Subcutaneous abdominal adipose tissue (tissue), 5 donors: ENCODE results near the gene NDUFB3.
A peak's percentile ranks its signal among the peaks of the same experiment; 100 is the strongest.

Experiments
- H3K27ac ChIP-seq: one replicate; pipeline ENCODE4 v1.7.0; 2013; ENCODE audit warnings: low read depth, mild to moderate bottlenecking, inconsistent platforms, low read length, moderate library complexity
- H3K27me3 ChIP-seq, 5 donors: one replicate each; pipeline ENCODE4 v1.7.0; 2013; ENCODE audit warnings: low read length in 5 of 5, inconsistent platforms in 1 of 5; ENCODE audit not compliant: control insufficient read depth in 5 of 5, insufficient read depth in 4 of 5
- H3K36me3 ChIP-seq, 5 donors: one replicate each; pipeline ENCODE4 v1.7.0; 2013; ENCODE audit warnings: low read length in 5 of 5; ENCODE audit not compliant: control insufficient read depth in 5 of 5, insufficient read depth in 5 of 5
- H3K4me1 ChIP-seq, 5 donors: one replicate each; pipeline ENCODE4 v1.7.0; 2013; ENCODE audit warnings: low read length in 5 of 5, mild to moderate bottlenecking in 3 of 5, moderate library complexity in 1 of 5; ENCODE audit not compliant: control insufficient read depth in 5 of 5, insufficient read depth in 5 of 5
- H3K4me3 ChIP-seq, 5 donors: one replicate each; pipeline ENCODE4 v1.7.0; 2013; ENCODE audit warnings: low read length in 5 of 5, low read depth in 1 of 5
- H3K9ac ChIP-seq, 5 donors: one replicate each; pipeline ENCODE4 v1.7.0; 2013; ENCODE audit warnings: low read length in 5 of 5, mild to moderate bottlenecking in 4 of 5, moderate library complexity in 3 of 5
- H3K9me3 ChIP-seq, 5 donors: one replicate each; pipeline ENCODE4 v1.7.0; 2013; ENCODE audit warnings: low read length in 5 of 5; ENCODE audit not compliant: control insufficient read depth in 5 of 5
- donor health status: healthy.
- donor health status: healthy.
- donor health status: healthy.
- donor health status: healthy.
- donor health status: healthy.

The NDUFB3 gene

DNA sequence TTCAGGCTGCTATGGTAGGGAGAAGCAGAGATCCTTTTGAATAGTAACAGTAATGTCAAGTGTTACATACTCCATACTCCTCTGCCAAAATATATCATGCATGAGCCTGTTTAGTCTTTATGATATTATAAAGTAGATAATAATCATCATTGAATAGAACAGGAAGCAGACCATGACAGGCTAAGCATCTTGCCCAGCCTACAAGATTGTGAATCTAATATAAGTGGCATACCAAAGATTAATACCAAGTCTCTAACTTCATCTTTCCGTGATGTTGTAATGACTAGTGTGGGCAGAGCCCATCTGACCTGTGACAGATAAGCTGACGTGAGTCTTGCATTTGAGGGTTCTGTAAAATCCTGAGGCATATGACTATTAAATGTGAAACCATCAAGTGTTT, 13.1 kb downstream of the NDUFB3 start:
- H3K36me3 ChIP-seq: peaks cover 8 to 38% (median 13%) of the 10 kb centered on the region in 5 donors
- no peak overlapping the region for H3K27ac ChIP-seq

DNA sequence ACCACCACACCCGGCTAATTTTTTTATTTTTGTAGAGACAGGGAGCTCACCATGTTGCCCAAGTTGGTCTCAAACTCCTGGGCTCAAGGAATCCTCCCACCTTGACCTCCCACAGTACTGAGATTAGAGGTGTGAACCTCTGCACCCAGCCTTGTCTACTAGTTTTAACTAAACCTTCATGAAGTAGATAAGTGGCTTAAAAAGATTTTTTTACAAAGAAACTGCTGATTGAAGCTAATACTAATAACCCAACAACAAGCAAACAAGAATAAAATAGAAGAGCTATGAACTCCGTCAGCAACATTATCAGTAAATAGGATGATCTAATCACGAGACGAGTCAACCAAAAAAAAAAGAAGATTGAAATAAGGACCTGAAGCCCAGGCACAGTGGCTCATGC, 18.8 kb downstream of the NDUFB3 start:
- Histone ChIP-seq H3K36me3 (peaks cover under 1 to 16% (median 4%) of the 10 kb centered on the region in 5 donors), H3K27ac (no peak overlapping the region), H3K4me1 (peaks cover 0 to 5% (median 4%) of the 10 kb centered on the region in 5 donors), H3K9ac (no peak overlapping the region), H3K9me3 (no peaks in the 10 kb centered on the region), H3K27me3 (no peaks in the 10 kb centered on the region), H3K4me3 (no peak overlapping the region)

More for the DNA sequence above, 13.1 kb downstream of the NDUFB3 start:
- Histone ChIP-seq H3K4me3 (no peak overlapping the region), H3K27me3 (no peaks in the 10 kb centered on the region), H3K4me1 (no peaks in the 10 kb centered on the region), H3K9me3 (no peaks in the 10 kb centered on the region), H3K9ac (no peak overlapping the region)

DNA sequence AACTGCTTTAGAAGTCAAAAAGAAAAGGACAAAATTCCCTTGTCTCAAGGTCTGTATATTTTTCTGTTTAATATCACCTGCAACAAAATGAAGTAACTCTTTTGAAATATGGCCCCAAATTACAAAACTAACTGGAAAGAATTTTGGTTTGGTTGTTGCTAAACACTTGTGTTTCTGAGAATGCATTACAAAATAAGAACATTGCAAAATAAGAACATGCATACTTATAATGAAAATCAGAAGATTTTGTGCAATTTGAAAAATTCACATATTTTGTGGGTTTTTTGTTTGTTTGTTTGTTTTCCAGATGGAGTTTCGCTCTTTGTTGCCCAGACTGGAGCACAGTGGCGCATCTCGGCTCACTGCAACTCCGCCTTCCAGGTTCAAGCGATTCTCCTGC, 21.8 kb downstream of the NDUFB3 start:
- Histone ChIP-seq H3K9ac (no peak overlapping the region), H3K27ac (peak overlapping the region; percentile 37), H3K36me3 (peaks cover 0 to 3% (median 0%) of the 10 kb centered on the region in 5 donors), H3K27me3 (no peaks in the 10 kb centered on the region), H3K4me1 (peaks cover 0 to 5% (median 4%) of the 10 kb centered on the region in 5 donors), H3K9me3 (no peaks in the 10 kb centered on the region), H3K4me3 (no peak overlapping the region)

DNA sequence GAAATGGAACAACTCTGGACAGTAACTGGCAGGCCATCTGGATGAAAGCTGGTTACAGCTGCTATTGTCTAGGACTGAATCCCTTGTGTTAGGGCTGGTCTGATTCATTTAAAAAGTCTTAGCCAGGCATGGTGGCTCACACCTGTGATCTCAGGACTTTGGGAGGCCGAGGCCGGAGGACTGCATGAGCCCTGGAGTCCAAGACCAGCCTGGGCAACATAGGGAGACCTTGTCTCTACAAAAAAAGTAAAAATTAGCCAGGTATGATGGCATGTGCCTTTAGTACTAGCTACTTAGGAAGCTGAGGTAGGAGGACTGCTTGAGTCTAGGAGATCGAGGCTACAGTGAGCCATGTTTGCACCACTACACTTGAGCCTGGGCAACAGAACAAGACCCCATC, 28.7 kb downstream of the NDUFB3 start:
- Histone ChIP-seq H3K9ac (no peak overlapping the region), H3K27ac (no peak overlapping the region), H3K27me3 (no peaks in the 10 kb centered on the region), H3K4me1 (no peaks in the 10 kb centered on the region), H3K36me3 (no peaks in the 10 kb centered on the region), H3K4me3 (no peak overlapping the region), H3K9me3 (no peaks in the 10 kb centered on the region)

DNA sequence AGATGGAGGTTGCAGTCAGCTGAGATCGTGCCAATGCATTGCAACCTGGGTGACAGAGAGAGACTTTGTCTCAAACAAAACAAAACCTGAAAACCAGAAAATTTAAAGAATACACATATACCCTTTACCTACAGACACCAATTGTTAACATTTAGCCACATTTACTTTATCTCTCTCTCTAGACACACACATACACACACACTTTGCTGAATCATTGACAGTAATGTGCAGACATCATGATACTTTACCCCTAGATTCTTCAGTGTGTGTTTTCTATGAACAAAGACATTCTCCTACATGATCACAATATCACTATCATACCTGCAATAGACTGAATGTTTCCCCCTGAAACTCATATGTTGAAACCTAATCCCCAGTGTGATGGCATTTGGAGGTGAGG, 34.0 kb downstream of the NDUFB3 start:
- Histone ChIP-seq H3K9ac (no peak overlapping the region), H3K27me3 (no peaks in the 10 kb centered on the region), H3K36me3 (no peaks in the 10 kb centered on the region), H3K4me3 (no peak overlapping the region), H3K9me3 (no peaks in the 10 kb centered on the region), H3K4me1 (peaks cover 0 to 16% (median 4%) of the 10 kb centered on the region in 5 donors), H3K27ac (no peak overlapping the region)

DNA sequence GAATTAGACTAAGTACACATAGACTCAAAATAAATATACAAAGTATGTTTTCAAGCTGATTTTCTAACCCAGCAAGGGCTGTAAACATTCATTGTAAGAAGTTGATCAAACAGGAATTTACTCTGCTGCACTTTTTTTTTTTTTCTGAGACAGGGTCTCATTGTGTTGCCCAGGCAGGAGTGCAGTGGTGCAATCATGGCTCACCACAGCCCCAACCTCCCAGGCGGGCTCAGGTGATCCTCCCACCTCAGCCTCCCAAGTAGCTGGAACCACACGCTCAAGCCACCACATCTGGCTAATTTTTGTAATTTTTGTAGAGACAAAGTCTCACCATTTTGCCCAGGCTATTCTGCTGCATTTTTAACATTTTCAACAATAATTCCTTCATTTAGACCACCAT, 35.8 kb downstream of the NDUFB3 start:
- Histone ChIP-seq H3K9me3 (no peaks in the 10 kb centered on the region), H3K4me3 (no peak overlapping the region), H3K36me3 (no peaks in the 10 kb centered on the region), H3K27ac (no peak overlapping the region), H3K27me3 (no peaks in the 10 kb centered on the region), H3K4me1 (peaks cover 0 to 21% (median 5%) of the 10 kb centered on the region in 5 donors), H3K9ac (no peak overlapping the region)

DNA sequence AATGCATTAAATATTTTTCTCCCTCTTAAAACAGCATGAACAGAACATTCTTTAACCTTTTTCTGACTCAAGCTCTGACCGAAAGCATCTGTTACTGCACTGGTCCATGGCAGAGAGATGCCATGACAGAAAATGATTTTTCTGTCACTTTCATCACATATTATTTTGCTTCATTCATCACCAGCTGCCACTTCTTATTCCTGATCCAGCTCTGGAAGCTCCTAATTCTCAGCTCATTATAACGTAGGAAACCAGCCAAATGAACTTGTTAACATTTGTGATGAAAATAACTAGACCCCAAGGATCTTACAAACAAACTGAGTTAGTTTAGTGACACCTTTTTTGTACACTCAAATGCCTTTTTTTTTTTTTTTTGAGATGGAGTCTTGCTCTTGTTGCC, 36.5 kb downstream of the NDUFB3 start:
- no peaks in the 10 kb centered on the region for H3K9me3 ChIP-seq
- no peak overlapping the region for H3K27ac ChIP-seq
- no peak overlapping the region for H3K4me3 ChIP-seq
- H3K36me3 ChIP-seq: no peaks in the 10 kb centered on the region
- H3K27me3 ChIP-seq: no peaks in the 10 kb centered on the region
- H3K4me1 ChIP-seq: peaks cover 0 to 21% (median 5%) of the 10 kb centered on the region in 5 donors
- H3K9ac ChIP-seq: no peak overlapping the region

DNA sequence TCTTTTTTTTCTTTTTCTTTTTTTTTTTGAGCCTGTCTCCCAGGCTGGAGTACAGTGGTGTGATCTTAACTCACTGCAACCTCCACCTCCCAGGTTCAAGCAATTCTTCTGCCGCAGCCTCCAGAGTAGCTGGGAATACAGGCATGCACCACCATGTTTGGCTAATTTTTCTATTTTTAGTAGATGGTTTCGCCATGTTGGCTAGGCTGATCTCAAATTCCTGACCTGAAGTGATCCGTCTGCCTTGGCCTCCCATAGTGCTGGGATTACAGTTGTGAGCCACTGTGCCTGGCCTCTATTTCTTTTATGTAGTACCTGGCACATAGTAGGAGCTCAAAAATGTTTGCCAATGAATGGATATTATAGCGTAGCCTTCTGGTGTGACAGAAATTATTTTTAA, 37.4 kb downstream of the NDUFB3 start:
- Histone ChIP-seq H3K27ac (no peak overlapping the region), H3K4me3 (no peak overlapping the region), H3K9ac (no peak overlapping the region), H3K36me3 (no peaks in the 10 kb centered on the region), H3K27me3 (no peaks in the 10 kb centered on the region), H3K4me1 (peaks cover 0 to 21% (median 6%) of the 10 kb centered on the region in 5 donors), H3K9me3 (no peaks in the 10 kb centered on the region)

DNA sequence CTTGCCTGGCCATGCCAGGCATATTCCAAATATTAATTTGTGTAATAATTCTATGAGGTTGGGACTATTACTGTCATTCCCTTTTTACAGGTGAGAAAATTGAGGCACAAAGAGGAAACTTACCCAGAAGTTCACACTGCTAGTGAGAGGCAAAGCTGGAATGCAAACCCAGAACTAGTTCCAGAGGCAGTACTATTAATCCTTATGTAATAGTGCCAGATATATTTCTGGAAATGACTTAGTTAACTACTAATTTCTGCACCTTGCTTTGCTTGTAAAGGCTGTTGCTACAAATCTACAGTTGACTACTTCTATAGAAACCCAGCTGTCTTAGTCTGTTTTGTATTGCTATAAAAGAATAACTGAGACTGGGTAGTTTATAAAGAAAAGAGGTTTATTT, 38.8 kb downstream of the NDUFB3 start:
- H3K27me3 ChIP-seq: no peaks in the 10 kb centered on the region
- H3K9ac ChIP-seq: no peak overlapping the region
- H3K9me3 ChIP-seq: no peaks in the 10 kb centered on the region
- H3K4me3 ChIP-seq: no peak overlapping the region
- no peaks in the 10 kb centered on the region for H3K36me3 ChIP-seq
- H3K4me1 ChIP-seq: peaks cover 2 to 26% (median 17%) of the 10 kb centered on the region in 5 donors
- H3K27ac ChIP-seq: no peak overlapping the region

DNA sequence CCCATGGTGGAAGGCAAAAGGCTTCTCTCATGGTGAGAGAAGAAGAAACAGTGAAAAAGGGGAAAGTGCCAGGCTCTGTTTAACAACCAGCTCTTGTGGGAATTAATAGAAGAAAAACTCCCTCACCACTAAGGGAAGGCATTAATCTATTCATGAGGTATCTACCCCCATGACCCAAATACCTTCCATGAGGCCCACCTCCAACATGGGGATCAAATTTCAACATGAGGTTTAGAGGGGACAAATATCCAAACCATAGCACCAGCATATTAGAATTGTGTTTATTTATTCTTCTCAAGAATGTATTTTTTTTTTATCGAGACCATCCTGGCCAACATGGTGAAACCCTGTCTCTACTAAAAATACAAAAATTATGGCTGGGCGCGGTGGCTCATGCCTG, 39.3 kb downstream of the NDUFB3 start:
- H3K4me3 ChIP-seq: no peak overlapping the region
- H3K4me1 ChIP-seq: peaks cover 2 to 26% (median 18%) of the 10 kb centered on the region in 5 donors
- no peak overlapping the region for H3K27ac ChIP-seq
- no peaks in the 10 kb centered on the region for H3K9me3 ChIP-seq
- H3K9ac ChIP-seq: no peak overlapping the region
- H3K36me3 ChIP-seq: no peaks in the 10 kb centered on the region
- no peaks in the 10 kb centered on the region for H3K27me3 ChIP-seq

DNA sequence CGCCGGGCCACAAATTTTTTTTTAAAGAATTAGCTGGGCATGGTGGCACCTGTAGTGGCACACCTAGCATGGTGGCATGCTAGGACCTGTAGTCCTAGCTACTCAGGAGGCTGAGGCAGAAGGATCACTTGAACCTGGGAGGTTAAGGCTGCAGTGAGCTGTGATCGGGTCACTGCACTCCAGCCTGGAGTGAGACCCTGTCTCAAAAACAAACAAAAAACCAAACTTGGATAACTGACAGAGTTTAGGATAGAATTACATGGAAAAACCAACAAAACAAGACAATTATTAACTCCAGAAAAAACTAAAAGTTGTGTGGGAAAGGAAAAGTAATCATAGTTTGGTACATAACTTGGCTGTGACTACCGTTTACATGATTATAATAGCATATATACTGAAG, 42.5 kb downstream of the NDUFB3 start:
- H3K4me3 ChIP-seq: peak overlapping the region in 2 of 5 donors; percentile 34 to 96
- H3K9ac ChIP-seq: no peak overlapping the region
- no peaks in the 10 kb centered on the region for H3K36me3 ChIP-seq
- no peaks in the 10 kb centered on the region for H3K9me3 ChIP-seq
- H3K27ac ChIP-seq: peak overlapping the region; percentile 100
- no peaks in the 10 kb centered on the region for H3K27me3 ChIP-seq
- peaks cover 5 to 36% (median 22%) of the 10 kb centered on the region in 5 donors for H3K4me1 ChIP-seq
